ENCODE results near the gene APOBEC3B. TPM values are rescaled to one million over a fixed set of nuclear protein-coding genes. Genes with fewer than 3 reads are reported as not detected.
A peak's percentile ranks its signal among the peaks of the same experiment; 100 is the strongest.

APOBEC3B gene
- polyA plus RNA-seq, 6 donors from 2014 or later, result 0.44 to 1.5 (median 0.56) TPM; not detected in 1

DNA sequence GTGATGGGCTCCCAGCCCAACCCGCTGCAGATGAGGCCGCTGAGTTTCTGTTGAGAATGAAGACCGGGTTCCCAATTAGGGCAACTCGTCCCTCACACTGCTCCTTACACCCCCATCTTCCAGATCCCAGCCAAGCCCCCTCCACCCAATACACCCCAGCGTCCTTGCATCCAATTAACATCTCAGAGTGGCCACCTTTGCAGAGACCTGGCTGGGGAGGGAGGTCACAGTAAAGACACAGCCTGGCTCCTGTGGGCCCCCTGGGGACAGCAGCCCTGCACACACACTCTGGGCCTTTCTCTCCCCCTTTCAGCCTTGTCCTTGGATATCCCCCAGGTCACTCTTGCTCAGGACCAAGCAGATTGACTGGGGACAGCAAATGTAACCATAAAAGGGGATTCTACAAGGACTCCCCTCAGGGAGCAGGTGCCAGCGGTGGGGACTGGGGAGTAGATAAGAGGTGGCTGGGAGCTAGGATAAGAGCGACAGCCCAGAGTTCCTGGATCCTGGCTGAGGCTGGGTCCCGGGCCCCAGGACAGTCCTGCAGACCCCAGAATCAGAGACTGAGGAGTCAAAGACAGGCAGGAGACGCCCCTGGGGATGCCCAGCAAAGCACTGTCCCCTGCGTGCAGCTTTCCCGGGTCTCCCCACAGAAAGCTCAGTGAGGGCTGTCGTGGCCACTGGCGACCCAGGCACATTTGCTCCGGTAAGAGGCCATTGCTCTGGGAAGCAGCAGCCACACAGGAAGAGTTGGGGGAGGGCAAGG, 16.4 kb upstream of the APOBEC3B start:
- Mint-ChIP-seq H3K27ac (peak overlapping the region in 1 of 6 donors; percentile 47), H3K4me1 (peaks cover 6 to 14% (median 13%) of the 10 kb centered on the region in 3 donors), H3K4me3 (no peak overlapping the region), H3K36me3 (no peaks in the 10 kb centered on the region), H3K27me3 (peaks cover 8 to 26% (median 12%) of the 10 kb centered on the region in 3 donors), H3K9me3 (no peaks in the 10 kb centered on the region)
- DNase-seq (no peak), ATAC-seq (ENCODE audit: low read depth in 2 of 2) (no peak)

DNA sequence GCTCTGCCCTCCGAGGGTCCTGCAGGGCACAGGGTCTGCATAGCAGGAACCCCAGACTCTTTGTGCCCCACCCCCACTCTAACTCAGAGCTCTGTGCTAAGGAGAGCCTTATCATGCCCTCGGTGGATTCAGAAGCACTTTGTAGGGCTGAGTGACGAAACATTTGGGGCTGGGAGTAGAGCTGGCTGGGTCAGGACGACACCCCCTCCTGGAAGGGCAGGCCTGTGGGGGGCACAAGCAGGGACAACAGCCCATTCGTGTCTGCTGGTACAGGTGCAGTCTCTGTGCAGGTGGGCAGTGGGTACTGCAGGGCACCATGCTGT, 15.8 kb upstream of the APOBEC3B start:
- Mint-ChIP-seq H3K27ac (peak overlapping the region in 1 of 6 donors; percentile 47), H3K36me3 (no peaks in the 10 kb centered on the region), H3K27me3 (peaks cover 11 to 27% (median 18%) of the 10 kb centered on the region in 3 donors), H3K4me3 (no peak overlapping the region), H3K4me1 (peaks cover 6 to 14% (median 13%) of the 10 kb centered on the region in 3 donors), H3K9me3 (no peaks in the 10 kb centered on the region)
- ATAC-seq (ENCODE audit: low read depth in 2 of 2) (no peak), DNase-seq (no peak)

- Mint-ChIP-seq H3K9me3 (no peaks in the 10 kb centered on the region), H3K27ac (peak overlapping the region in 1 of 6 donors; percentile 89), H3K36me3 (no peaks in the 10 kb centered on the region), H3K4me1 (peaks cover 6 to 14% (median 13%) of the 10 kb centered on the region in 3 donors), H3K4me3 (no peak overlapping the region), H3K27me3 (peaks cover 11 to 27% (median 24%) of the 10 kb centered on the region in 3 donors)
- ATAC-seq (ENCODE audit: low read depth in 2 of 2) (no peak), DNase-seq (no peak)
Observed at GRCh38 chr22:38966942-38967341, 15.2 kb upstream of the APOBEC3B start.

DNA sequence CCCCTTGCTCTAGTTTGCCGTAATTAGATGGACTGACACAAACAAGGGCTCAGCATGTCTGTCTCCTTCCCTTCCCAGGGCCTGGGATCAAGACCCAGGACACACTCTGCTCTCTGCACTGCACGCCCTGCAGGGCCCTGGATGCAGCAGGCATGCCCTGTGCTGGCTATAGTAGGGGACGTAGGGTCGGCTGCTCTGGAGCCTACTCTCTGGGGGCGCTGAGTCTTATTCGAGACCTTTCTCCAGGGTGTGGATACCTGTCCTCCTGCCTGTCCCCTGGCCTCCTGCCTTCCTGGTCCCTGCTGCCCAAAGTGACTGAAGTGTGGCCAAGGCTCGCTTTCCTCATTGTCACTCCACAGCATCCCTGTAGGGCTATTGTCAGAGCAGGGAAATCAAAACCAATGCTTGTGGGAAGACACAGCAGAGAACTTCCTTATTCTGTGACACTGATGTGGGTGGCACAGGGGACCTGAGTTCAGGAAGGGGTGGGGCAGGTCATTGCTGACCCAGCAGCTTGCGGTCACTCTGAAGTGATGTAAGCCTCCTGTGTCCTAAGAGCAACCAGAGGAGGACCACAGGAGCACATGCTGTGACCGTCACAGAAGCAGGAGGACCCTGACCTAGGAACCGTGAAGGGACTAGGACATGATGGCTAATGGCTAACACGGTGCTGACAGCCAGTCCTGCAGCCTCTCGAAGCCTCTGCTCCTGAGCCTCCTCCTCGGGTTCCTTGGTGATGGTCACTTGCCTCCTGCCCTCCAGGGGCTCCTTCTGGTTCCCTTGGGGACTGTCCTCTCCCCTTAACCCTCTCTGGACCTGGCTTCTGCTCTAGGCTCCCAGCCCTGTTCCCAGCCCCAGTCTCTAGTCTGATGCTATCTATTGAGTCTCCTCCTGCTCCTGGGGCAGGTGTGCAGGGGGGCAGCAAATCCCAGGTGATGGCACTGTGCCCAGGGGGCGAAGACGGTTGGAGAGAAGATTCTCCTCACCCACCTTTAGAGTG, 14.4 kb upstream of the APOBEC3B start:
- peak overlapping the region in 2 of 8 donors; percentile 33 to 41 for H3K4me3 Mint-ChIP-seq
- no peak for ATAC-seq (ENCODE audit: low read depth in 2 of 2)
- no peaks in the 10 kb centered on the region for H3K36me3 Mint-ChIP-seq
- H3K9me3 Mint-ChIP-seq, result no peaks in the 10 kb centered on the region
- H3K4me1 Mint-ChIP-seq, result peaks cover 6 to 14% (median 13%) of the 10 kb centered on the region in 3 donors
- H3K27ac Mint-ChIP-seq, result no peak overlapping the region
- DNase-seq, result no peak
- peaks cover 14 to 31% (median 27%) of the 10 kb centered on the region in 3 donors for H3K27me3 Mint-ChIP-seq

GRCh38 chr22:38968801-38969200, 13.3 kb upstream of the APOBEC3B start:
- H3K9me3 Mint-ChIP-seq, result no peaks in the 10 kb centered on the region
- DNase-seq, result no peak
- H3K27me3 Mint-ChIP-seq, result peaks cover 12 to 34% (median 24%) of the 10 kb centered on the region in 3 donors
- H3K4me3 Mint-ChIP-seq, result no peak overlapping the region
- ATAC-seq (ENCODE audit: low read depth in 2 of 2), result no peak
- peaks cover 6 to 14% (median 14%) of the 10 kb centered on the region in 3 donors for H3K4me1 Mint-ChIP-seq
- no peaks in the 10 kb centered on the region for H3K36me3 Mint-ChIP-seq
- peak overlapping the region in 1 of 6 donors; percentile 37 for H3K27ac Mint-ChIP-seq

- DNase-seq (no peak), ATAC-seq (ENCODE audit: low read depth in 2 of 2) (no peak)
- Mint-ChIP-seq H3K9me3 (no peaks in the 10 kb centered on the region), H3K27ac (no peak overlapping the region), H3K4me3 (no peak overlapping the region), H3K36me3 (no peaks in the 10 kb centered on the region), H3K27me3 (peaks cover 9 to 34% (median 20%) of the 10 kb centered on the region in 3 donors), H3K4me1 (peaks cover 6 to 14% (median 14%) of the 10 kb centered on the region in 3 donors)
Observed at GRCh38 chr22:38970551-38970950, 11.6 kb upstream of the APOBEC3B start.

- H3K4me3 Mint-ChIP-seq, result no peak overlapping the region
- H3K27me3 Mint-ChIP-seq, result peaks cover 9 to 34% (median 20%) of the 10 kb centered on the region in 3 donors
- no peaks in the 10 kb centered on the region for H3K9me3 Mint-ChIP-seq
- H3K36me3 Mint-ChIP-seq, result no peaks in the 10 kb centered on the region
- peaks cover 6 to 14% (median 14%) of the 10 kb centered on the region in 3 donors for H3K4me1 Mint-ChIP-seq
- no peak overlapping the region for H3K27ac Mint-ChIP-seq
- DNase-seq (no peak), ATAC-seq (ENCODE audit: low read depth in 2 of 2) (no peak)
Observed at GRCh38 chr22:38971202-38971601, 10.9 kb upstream of the APOBEC3B start.

GRCh38 chr22:38971791-38972190, 10.4 kb upstream of the APOBEC3B start:
- Mint-ChIP-seq H3K27ac (peak overlapping the region in 1 of 6 donors; percentile 39), H3K4me3 (peak overlapping the region in 1 of 8 donors; percentile 68), H3K9me3 (no peaks in the 10 kb centered on the region), H3K36me3 (no peaks in the 10 kb centered on the region), H3K27me3 (peaks cover 9 to 34% (median 18%) of the 10 kb centered on the region in 3 donors), H3K4me1 (peaks cover 6 to 13% (median 11%) of the 10 kb centered on the region in 3 donors)
- ATAC-seq (ENCODE audit: low read depth in 2 of 2) (no peak), DNase-seq (no peak)

- Mint-ChIP-seq H3K36me3 (no peaks in the 10 kb centered on the region), H3K4me3 (no peak overlapping the region), H3K27ac (no peak overlapping the region), H3K9me3 (no peaks in the 10 kb centered on the region), H3K27me3 (peaks cover 9 to 34% (median 16%) of the 10 kb centered on the region in 3 donors), H3K4me1 (peaks cover 5 to 10% (median 9%) of the 10 kb centered on the region in 3 donors)
- DNase-seq (no peak), ATAC-seq (ENCODE audit: low read depth in 2 of 2) (no peak)
Observed at GRCh38 chr22:38972558-38972957, 9.6 kb upstream of the APOBEC3B start.

DNA sequence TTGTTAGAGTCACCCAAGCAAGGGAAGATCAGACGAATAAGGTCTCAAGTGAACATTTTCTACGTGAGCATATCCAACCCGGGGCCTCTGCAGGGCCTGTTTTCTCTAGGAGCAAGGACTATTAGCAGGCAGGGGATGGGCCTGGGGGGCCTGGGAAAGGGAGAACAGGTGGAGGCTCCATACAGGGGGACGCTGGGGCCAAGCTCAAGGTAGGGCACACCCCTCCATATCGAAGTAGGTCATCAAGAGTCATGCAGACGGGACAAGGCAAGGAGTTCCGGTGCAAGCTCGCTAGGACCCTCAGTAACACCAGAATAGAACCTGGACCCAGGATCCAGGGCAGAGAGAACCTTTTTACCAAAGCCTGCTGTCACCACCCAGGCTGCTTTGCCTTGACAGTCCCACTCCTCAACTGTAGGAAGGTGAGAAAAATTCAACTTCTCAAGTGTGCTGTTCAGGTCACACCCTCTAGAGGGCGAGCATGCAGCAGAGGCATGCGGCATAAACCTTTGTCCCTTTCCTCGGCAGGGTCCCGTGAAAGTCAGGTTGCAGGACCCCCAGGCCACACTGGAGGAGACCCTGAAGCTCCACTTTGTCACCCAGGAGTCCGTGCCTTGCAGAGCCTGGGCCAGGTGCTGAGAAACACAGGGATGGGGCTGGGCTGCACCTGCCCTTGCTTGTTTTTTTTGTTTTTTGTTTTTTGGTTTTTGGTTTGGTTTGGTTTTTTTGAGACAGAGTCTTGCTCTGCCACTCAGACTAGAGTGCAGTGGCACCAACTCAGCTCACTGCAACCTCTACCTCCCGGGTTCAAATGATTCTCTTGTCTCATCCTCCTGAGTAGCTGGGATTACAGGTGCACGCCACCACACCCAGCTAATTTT, 8.6 kb upstream of the APOBEC3B start:
- ATAC-seq (ENCODE audit: low read depth in 2 of 2), result peak; percentile 53 to 61
- Mint-ChIP-seq H3K4me3 (no peak overlapping the region), H3K27me3 (peaks cover 9 to 29% (median 16%) of the 10 kb centered on the region in 3 donors), H3K27ac (peak overlapping the region in 1 of 6 donors; percentile 49), H3K9me3 (no peaks in the 10 kb centered on the region), H3K36me3 (no peaks in the 10 kb centered on the region), H3K4me1 (peaks cover 0 to 3% (median 2%) of the 10 kb centered on the region in 3 donors)
- DNase-seq, result no peak

GRCh38 chr22:38974170-38974825, 7.8 kb upstream of the APOBEC3B start:
- Mint-ChIP-seq H3K27me3 (peaks cover 9 to 29% (median 11%) of the 10 kb centered on the region in 3 donors), H3K4me1 (peaks cover 0 to 3% (median 2%) of the 10 kb centered on the region in 3 donors), H3K27ac (peak overlapping the region in 2 of 6 donors; percentile 44 to 56), H3K36me3 (no peaks in the 10 kb centered on the region), H3K9me3 (no peaks in the 10 kb centered on the region), H3K4me3 (no peak overlapping the region)
- no peak for DNase-seq
- no peak for ATAC-seq (ENCODE audit: low read depth in 2 of 2)

GRCh38 chr22:38974826-38975175, 7.3 kb upstream of the APOBEC3B start:
- ATAC-seq (ENCODE audit: low read depth in 2 of 2) (no peak), DNase-seq (no peak)
- Mint-ChIP-seq H3K36me3 (no peaks in the 10 kb centered on the region), H3K4me1 (peaks cover 0 to 3% (median 2%) of the 10 kb centered on the region in 3 donors), H3K27me3 (peaks cover 7 to 29% (median 9%) of the 10 kb centered on the region in 3 donors), H3K4me3 (no peak overlapping the region), H3K9me3 (no peaks in the 10 kb centered on the region), H3K27ac (peak overlapping the region in 1 of 6 donors; percentile 56)
